Measurements from ENCODE around the gene FAM200C. TPM values are rescaled to one million over a fixed set of nuclear protein-coding genes. Genes with fewer than 3 reads are reported as not detected.

Gene FAM200C
- polyA plus RNA-seq, 4 donors, result 13.3 to 17.9 (median 14.1) TPM

DNA sequence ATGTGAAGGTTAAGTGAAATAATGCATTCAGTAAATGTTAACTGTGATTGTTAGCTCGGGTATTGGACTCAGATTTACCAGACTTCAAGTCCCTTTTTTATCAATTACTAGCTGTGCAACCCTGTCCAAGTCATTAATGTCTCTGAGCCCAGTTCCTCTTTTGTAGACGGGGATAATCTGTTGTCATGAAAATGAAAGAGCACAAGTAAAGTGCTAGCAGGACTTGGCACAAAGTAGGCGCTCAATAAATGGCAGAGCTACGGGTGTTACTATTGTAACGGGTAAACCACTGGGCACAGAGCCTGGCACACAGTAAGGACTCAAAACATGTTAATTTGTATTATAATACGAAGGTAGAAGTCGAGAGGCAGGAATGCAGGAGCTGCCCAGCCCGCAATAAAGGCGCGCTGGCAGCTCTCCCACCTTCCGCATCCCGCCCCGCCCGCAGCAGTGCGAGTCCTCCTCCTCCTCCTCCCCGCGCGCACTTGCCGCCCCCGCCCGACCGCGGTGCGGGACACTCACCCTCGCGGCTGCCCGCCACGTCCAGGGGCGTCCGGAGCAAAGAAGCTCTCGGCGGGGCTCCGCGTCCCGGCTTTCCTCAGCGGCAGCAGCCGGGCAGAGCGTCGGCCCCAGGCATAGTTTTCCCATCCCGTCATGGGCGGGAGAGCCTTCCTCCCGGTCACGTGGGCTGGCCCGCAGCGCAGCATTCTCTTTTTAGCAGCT, 29.7 kb downstream of the FAM200C start, which contains the start of gene C1QTNF2:
Gene C1QTNF2 (minus strand): TSS at position 637 of the 723 bp plus-strand sequence. CDS start 15,615 bp downstream, outside the sequence.
- DNase-seq (ENCODE audit: low read depth in 4 of 4, low spot score in 2 of 4), result peak in 2 of 4 donors; percentile 48 to 52

GRCh38 chr5:160367885-160368284, 32.0 kb downstream of the FAM200C start:
- DNase-seq (ENCODE audit: low read depth in 4 of 4, low spot score in 2 of 4), result no peak

DNA sequence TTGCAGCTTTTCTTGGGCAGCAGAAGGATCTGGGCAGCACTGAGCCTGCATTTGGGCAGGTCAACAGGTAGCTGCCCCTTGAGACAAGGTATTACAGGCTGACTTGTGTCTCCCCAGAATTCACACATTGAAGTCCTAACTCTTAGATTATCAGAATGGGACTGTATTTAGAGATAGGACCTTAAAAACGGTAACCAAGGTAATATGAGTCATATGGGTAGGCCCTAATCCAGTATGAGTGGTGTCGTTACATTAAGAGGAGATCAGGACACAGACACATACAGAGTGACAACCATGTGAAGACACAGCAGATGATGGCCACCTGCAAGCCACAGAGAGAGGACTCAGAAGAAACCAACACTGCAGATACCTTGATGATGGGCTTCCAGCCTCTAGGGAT, 32.6 kb downstream of the FAM200C start:
- DNase-seq (ENCODE audit: low read depth in 4 of 4, low spot score in 2 of 4), result no peak

- DNase-seq (ENCODE audit: low read depth in 4 of 4, low spot score in 2 of 4), result no peak
These were observed 33.6 kb downstream of the FAM200C start for GRCh38 chr5:160366230-160366629.

GRCh38 chr5:160363660-160364395, 36.0 kb downstream of the FAM200C start:
- DNase-seq (ENCODE audit: low read depth in 4 of 4, low spot score in 2 of 4), result no peak

DNA sequence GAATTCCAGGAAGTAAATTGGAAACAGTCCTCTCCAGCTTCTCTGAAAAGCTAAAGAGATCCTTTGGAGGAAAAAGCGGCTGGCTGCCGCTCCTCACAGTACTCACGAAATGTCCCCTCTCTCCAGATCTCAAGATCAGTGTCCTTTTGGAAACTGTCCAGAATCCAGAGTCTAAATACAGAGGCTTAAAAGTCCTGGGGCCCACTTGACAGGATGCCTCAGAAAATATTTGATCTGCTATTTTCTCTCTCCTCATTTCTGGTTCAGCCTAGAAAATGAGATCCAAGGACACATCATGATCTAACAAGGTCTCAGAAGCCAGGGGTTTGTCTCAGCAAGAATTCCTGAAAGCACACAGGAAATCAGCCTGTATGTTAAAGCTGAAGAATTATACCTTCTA, 36.6 kb downstream of the FAM200C start:
- no peak for DNase-seq (ENCODE audit: low read depth in 4 of 4, low spot score in 2 of 4)

- DNase-seq (ENCODE audit: low read depth in 4 of 4, low spot score in 2 of 4), result no peak
These were observed 38.1 kb downstream of the FAM200C start for GRCh38 chr5:160361624-160362228.

DNA sequence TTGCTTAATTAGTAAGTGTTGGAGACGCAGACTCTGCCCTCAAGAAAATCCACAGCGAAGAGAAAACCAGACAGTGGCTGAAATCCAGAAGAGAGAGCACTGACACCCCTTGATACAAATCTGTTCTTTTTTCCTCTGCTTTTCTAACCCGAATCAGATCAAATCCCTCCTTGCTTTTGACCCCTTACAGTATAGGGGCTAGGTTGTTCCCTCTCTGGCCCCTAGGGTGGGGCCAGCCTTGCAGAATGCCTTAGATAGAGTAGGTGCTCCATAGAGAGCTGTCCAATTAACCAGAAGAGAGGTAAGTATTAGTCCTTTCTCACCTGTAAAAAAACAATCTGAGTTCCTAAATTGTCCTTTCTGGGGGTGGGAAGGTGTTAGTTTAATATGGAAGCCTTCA, 39.5 kb downstream of the FAM200C start:
- DNase-seq (ENCODE audit: low read depth in 4 of 4, low spot score in 2 of 4), result no peak

DNA sequence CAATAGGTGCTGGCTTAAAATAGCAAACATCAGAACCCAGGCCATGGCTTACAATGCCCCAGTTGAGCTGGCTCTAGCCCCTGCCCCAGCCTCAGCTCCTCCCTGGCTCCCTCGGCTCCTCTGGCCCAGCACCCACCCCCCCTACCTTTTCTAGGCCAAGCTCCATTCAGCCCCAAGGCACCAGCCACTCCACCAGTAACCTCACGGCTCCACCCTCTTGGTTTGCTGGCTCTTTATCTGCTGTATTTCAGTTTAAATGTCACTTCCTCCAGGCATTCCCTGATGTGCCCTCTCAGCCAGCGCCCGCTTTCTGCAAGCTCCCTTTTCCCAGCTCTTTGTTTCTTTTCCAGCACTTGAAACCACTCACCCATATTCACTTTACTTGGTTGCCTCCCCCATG, 40.0 kb downstream of the FAM200C start:
- no peak for DNase-seq (ENCODE audit: low read depth in 4 of 4, low spot score in 2 of 4)

DNA sequence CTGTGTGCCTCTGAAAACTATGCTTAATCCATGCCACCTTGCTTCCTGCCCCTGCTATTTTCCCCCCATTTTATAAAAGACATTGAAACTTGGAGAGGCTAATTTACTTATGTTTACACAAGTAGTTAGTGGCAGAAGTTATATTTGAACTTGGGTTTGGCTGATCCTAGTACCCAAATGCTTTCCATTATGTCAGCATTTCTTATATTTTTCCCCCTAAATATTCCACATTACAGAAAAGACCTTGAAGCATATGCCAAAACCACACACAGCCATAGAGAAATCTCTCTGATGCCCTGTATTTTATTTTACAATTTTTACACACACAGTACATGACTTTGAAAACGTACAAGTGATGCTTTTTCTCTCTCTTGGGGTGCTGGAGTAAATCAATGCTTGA, 40.6 kb downstream of the FAM200C start:
- DNase-seq (ENCODE audit: low read depth in 4 of 4, low spot score in 2 of 4), result no peak

DNA sequence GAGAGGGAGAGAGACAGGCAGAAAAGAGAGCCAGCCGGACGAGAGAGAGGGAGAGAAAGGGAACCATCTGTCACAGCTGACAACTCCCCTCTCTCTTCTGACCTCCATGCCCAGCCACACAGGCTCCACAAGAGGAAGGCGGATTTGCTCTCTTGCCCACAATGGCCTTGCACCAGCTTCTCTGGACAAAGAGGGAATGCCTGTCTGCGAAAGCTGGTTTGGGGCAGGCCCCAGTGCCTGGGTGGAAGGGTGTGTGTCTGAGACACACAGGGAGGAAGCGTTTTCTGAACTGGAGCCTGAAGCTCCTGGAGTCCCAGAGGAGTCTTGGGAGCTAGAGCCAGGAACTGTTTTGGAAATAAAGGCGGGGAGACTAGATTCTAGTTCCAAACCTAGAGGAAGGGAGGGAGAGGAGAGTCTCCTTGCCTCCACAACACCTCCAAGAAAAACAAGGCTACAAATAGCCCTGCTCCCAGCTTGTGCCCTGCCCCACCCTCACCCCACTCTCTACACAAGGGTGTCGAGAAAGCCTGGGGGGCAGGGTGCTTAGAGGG, 41.9 kb downstream of the FAM200C start:
- no peak for DNase-seq (ENCODE audit: low read depth in 4 of 4, low spot score in 2 of 4)

- DNase-seq (ENCODE audit: low read depth in 4 of 4, low spot score in 2 of 4), result no peak
These were observed 42.5 kb downstream of the FAM200C start for GRCh38 chr5:160357394-160357793.

DNA sequence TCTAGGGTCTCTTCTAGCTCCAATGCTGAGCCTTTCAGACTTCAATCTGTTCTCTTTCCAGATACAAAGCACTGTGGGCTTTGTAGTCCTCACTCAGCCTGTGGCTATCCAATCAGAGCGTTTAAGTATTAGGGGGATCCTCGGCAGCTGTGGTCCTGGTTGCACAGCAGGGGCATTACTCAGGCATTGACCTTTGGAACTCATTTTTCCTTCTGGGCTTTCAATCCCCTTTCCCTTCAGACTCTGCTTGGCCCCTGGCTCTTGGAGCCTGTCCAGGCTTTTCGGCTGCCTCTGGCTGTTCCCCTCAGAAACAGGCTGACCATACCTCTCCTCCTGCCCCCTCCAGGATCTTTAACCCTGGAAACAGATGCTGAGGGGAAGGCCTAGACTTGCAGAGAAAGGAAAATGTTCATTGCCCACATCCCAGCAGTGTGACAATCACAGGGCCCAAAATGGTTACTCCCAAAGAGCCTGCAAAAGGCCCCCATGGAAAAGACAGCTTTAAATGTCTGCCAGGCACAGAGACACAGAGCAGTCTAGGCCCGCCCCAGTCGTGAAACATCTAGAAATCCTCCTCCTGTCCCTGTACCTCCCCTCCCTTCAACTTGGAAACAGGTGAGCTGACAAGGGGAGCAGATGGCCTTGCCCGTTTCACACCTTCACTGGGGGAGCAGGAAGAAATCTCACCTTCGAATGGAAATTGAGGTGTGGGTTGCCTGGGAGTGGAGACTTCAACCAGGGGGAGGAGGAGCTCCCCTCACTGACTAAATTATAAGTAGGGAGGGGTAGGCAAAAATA, 43.1 kb downstream of the FAM200C start:
- no peak for DNase-seq (ENCODE audit: low read depth in 4 of 4, low spot score in 2 of 4)

GRCh38 chr5:160354666-160355065, 45.2 kb downstream of the FAM200C start:
- DNase-seq (ENCODE audit: low read depth in 4 of 4, low spot score in 2 of 4), result no peak

DNA sequence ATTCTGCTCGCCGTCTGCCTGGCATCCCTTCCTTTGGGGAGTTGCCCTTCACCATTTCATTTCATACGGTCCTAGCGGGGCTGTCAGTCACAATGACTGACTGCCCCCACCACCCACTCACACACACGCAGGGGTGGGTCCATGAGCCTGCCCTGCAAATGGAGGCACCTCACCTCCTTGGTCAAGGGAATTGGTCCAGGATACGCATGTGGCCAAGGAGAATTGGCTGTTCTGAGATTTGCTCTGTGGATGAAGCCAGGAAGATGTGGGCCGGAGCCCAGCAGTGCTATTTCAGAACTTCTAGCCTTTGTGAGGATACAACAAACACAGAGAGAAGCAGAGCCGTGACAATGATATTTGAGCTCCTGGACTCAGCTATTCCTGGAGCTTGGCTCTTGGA, 46.5 kb downstream of the FAM200C start:
- no peak for DNase-seq (ENCODE audit: low read depth in 4 of 4, low spot score in 2 of 4)

- no peak for DNase-seq (ENCODE audit: low read depth in 4 of 4, low spot score in 2 of 4)
These were observed 47.5 kb downstream of the FAM200C start for GRCh38 chr5:160352308-160352707.

DNA sequence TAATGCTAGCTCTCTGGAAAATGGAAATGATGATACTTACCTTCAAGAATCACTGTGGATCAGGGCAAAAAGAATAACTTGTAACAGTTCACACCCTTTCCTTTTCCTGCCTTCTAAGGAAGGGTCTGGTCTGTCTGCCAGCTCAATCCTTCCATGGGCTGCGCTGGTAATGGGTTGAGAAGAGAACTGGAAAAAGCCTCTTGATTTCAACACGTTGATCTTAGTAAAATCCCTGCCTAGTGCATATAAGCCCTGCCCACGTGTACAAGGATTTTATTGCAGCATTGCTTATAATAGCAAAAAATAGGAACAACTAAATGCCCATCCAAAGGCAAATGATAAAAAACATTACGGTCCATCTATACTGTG, 49.9 kb downstream of the FAM200C start:
- no peak for DNase-seq (ENCODE audit: low read depth in 4 of 4, low spot score in 2 of 4)

DNA sequence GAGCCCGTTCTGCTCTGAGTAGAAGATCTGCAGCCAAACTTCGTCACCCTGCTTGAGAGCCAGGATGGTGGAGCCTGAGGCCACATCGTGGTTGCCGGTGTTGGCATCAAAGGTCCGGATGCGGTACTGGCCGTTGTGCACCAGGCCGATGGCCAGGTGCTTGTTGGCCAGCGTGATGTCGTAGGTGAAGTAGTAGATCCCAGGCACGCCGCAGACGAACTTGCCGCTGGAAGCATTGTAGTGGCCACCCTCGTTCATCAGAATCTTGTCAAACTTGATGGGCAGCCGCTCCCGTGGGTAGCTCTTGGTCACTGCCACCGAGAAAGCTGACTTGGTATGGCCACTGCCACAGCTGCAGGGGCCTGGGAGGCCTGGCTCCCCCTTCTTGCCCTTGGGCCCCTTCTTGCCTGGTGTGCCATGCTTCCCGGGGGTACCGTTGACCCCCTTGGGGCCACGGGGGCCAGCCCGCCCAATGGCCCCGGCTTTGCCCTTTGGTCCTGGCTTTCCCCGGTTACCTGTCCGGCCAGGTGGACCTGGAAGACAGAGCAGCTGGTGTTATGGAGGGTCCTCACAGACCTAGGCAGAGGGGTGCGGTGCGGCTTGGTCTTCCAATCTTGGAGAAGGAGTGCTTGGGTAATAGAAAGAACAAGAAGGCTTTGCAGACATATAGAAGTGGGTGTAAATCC, 50.5 kb downstream of the FAM200C start:
- no peak for DNase-seq (ENCODE audit: low read depth in 4 of 4, low spot score in 2 of 4)

GRCh38 chr5:160348080-160348479, 51.8 kb downstream of the FAM200C start:
- DNase-seq (ENCODE audit: low read depth in 4 of 4, low spot score in 2 of 4), result no peak

DNA sequence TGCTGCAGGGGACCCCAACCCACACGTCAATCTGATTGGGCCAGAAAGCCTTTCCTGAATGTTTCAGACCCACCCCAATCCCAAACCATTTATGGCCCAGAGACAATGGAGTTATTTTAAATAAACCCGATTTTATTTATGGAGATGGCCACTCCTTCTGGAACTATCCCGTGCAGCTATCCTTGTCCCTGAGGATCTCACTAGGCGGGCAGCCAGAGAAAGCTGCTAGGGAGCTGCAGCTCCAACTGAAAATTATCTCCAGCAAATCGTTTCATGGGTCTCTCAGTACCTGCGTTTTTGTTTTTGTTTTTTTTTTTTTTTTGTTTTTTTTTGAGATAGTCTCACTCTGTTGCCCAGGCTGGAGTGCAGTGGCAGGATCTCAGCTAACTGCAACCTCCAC, 52.4 kb downstream of the FAM200C start:
- DNase-seq (ENCODE audit: low read depth in 4 of 4, low spot score in 2 of 4), result no peak

Measured in left renal cortex interstitium (tissue), 4 donors.